ENCODE results near the gene CDX1. TPM values are rescaled to one million over a fixed set of nuclear protein-coding genes. Genes with fewer than 3 reads are reported as not detected.

Gene CDX1
- total and polyA plus RNA-seq, 12 donors: 0.13 to 0.32 TPM; not detected in 10

DNA sequence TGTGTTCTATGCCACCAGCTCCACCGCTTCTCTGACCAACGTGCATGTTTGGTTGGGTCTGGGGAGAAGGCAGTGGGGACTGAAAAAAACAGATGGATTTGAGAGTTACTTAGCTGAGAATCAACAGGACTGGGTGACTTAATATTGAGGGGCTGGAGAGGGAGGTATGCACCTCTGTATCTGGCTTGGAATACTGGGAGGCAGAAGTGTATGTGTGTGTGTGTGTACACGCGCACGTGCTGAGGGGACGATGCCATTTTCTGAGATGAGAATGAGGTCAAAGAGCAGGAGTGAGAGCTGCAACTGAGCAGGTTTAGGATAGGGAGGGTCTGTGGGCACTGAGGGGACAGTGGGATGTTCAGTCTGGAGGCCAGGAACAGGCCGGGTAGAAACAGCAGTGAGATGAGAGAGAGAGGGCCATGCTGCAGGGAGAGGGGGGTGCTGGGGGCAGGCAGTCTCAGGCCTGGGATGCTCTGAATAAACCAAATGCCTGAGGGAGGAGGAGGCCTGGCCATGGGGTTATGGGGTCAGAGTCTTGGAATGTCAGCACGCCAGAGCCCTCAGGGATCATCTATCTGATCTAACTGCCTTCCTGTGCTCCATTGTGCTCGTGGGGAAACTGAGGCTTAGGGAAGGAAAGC, 24.9 kb upstream of the CDX1 start:
- DNase-seq: no peak

DNA sequence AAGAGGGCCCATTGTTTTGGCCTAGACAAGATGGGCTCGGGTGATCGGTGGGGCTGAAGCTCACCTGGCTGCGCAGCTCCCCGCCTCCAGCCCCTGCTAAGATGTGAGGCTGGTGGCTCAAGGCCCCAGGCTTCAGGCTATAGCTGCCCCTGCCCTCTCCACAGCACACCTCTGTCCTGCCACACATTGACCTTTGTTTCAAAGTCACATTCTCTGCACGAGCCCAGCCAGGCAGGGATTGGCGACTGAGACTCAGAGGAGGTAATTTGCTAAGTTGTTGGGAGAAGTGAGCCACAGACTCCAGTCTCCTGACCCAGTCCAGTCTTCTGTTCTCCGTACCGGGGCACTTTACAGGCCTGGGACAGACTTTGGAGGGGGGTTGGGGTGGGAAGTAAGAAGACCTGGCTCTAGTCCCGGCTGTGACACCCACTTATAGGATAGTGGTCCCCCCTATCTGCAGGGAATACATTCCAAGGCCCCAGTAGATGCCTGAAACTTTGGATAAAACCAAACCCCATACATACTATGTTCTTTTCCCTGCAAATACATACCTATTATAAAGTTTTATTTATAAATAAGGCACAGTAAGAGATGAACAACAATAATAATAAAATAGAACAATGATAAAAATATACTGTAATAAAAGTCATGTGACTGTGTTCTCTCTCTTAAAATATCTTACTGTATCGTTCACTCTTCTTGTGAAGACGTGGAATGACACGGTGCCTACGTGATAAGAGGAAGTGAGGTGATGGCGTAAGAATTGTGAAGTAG, 24.2 kb upstream of the CDX1 start:
- H3K4me1 ChIP-seq: peaks cover 47 to 100% (median 85%) of the 10 kb centered on the region in 9 donors
- DNase-seq: no peak
- H3K27me3 ChIP-seq: no peaks in the 10 kb centered on the region
- H3K9me3 ChIP-seq: no peaks in the 10 kb centered on the region
- 67 to 69% methylated on average over 14 of the region's 14 CpGs for WGBS, 2 donors
- ATAC-seq: no peak
- H3K4me3 ChIP-seq: no peak overlapping the region
- intact Hi-C loops (cut with DNase I): no loop called here
- peak overlapping the region; percentile 78 to 92 (median 87) for H3K27ac ChIP-seq
- no peaks in the 10 kb centered on the region for H3K36me3 ChIP-seq
- TF ChIP-seq, protein P1, sequence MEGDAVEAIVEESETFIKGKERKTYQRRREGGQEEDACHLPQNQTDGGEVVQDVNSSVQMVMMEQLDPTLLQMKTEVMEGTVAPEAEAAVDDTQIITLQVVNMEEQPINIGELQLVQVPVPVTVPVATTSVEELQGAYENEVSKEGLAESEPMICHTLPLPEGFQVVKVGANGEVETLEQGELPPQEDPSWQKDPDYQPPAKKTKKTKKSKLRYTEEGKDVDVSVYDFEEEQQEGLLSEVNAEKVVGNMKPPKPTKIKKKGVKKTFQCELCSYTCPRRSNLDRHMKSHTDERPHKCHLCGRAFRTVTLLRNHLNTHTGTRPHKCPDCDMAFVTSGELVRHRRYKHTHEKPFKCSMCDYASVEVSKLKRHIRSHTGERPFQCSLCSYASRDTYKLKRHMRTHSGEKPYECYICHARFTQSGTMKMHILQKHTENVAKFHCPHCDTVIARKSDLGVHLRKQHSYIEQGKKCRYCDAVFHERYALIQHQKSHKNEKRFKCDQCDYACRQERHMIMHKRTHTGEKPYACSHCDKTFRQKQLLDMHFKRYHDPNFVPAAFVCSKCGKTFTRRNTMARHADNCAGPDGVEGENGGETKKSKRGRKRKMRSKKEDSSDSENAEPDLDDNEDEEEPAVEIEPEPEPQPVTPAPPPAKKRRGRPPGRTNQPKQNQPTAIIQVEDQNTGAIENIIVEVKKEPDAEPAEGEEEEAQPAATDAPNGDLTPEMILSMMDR (IDR thresholded peaks at IDR 0.05): no peak

More for the DNA sequence above, 24.9 kb upstream of the CDX1 start:
- intact Hi-C loops (cut with DNase I): no loop called here
- Histone ChIP-seq H3K27me3 (no peaks in the 10 kb centered on the region), H3K9me3 (no peaks in the 10 kb centered on the region), H3K4me3 (no peak overlapping the region), H3K36me3 (peaks cover 0 to 3% (median 0%) of the 10 kb centered on the region in 9 donors), H3K27ac (peak overlapping the region; percentile 39 to 92 (median 85)), H3K4me1 (peaks cover 51 to 100% (median 92%) of the 10 kb centered on the region in 9 donors)
- TF ChIP-seq, protein P1 (IDR thresholded peaks at IDR 0.05): no peak
- 74 to 79% methylated on average over 9 of the region's 9 CpGs for WGBS, 2 donors
- ATAC-seq: peak in 1 of 8 donors; percentile 19

DNA sequence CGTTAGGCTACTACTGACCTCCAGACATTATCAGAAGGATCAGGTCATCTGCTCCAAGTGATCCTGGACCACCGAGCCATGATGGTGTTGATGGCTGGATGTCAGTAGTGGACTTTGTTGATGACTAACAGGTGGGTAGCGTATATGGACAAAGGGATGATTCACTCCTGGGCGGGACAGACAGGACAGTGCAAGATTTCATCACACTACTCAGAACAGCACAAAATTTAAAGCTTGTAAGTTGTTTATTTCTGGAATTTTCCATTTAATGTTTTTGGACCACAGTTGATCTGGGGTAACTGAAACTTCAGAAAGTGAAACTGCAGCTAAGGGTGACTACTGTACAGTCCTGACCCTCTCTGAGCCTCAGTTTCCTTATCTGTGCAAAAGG, 23.6 kb upstream of the CDX1 start:
- DNase-seq: peak in 1 of 2 donors; percentile 15
- Histone ChIP-seq H3K9me3 (no peaks in the 10 kb centered on the region), H3K27me3 (no peaks in the 10 kb centered on the region), H3K27ac (peak overlapping the region; percentile 78 to 92 (median 87)), H3K36me3 (no peaks in the 10 kb centered on the region), H3K4me1 (peaks cover 41 to 97% (median 79%) of the 10 kb centered on the region in 9 donors), H3K4me3 (peak overlapping the region in 3 of 10 donors; percentile 30 to 38 (median 32))
- intact Hi-C loops (cut with DNase I): no loop called here
- TF ChIP-seq, protein P1 (IDR thresholded peaks at IDR 0.05): no peak
- 63 to 66% methylated on average over 4 of the region's 4 CpGs for WGBS, 2 donors
- ATAC-seq: peak in 4 of 8 donors; percentile 4 to 45 (median 26)

DNA sequence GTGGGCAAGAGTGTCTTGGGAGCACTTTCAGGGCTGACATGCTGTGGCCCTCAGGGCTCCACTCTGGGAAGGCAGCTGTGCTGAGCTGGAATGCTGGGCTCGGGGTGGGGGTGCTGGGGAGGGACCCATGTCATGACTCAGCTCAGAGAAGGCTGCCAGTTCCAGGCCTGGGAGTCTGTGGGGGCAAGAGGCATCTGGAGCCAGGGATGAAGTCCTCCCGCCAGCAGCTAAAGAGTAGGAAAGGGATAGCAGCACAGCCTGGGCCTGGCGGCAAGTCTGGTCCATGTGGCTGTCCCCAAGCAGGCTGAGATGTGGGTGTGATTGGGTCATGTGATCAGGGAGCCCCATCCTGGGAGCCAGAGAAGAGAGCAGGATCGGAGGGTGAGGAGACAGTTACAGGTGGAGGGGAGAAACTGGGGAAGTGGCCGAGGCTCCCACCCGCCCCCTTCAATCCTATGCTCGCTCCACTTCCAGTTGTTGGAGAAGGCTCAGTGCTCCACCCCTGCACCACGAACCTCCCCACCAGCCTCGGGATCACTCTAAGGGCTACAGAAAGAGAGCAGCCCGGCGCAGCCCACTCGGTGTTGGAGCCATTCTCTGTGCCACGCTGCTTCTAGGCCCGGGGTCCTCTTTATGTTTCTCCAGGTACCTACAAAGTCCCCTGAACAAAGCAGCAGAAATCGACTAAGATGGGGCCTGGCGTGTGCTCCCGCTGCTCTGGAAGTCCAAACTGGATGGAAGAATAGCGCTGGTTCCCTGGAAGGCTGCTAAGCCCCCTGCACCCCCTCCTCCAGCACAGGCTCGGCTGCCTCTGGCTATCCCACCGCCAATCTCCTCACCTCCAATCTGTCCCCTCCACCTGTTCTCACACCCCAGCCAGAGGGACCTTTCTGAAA, 23.0 kb upstream of the CDX1 start:
- WGBS, 2 donors: 67 to 70% methylated on average over 20 of the region's 20 CpGs
- peak; percentile 38 to 72 (median 57) for ATAC-seq
- peak; percentile 74 to 81 for DNase-seq
- peaks cover 0 to 6% (median 0%) of the 10 kb centered on the region in 9 donors for H3K36me3 ChIP-seq
- peak overlapping the region in 8 of 10 donors; percentile 21 to 38 (median 26) for H3K4me3 ChIP-seq
- intact Hi-C loops (cut with DNase I): no loop called here
- H3K4me1 ChIP-seq: peaks cover 35 to 97% (median 77%) of the 10 kb centered on the region in 9 donors
- no peaks in the 10 kb centered on the region for H3K9me3 ChIP-seq
- H3K27me3 ChIP-seq: no peaks in the 10 kb centered on the region
- H3K27ac ChIP-seq: peak overlapping the region; percentile 78 to 92 (median 87)
- TF ChIP-seq, protein P1 (IDR thresholded peaks at IDR 0.05): no peak

Measured in heart right ventricle (tissue), 16 donors.